PFSK-1 (cell line): Measurements from ENCODE around the gene VPS13D.

Experiments
- FOXP2 ChIP-seq: optimal IDR thresholded peaks from 2 replicates; pipeline ENCODE3; 2011; ENCODE audit warnings: borderline replicate concordance, control low read depth, inconsistent platforms; ENCODE audit not compliant: insufficient read depth; ENCODE audit errors: extremely low read length, extremely low read depth
- POLR2AphosphoS5 ChIP-seq: IDR thresholded peaks from 2 replicates; pipeline ENCODE4 v1.6.1; 2012; ENCODE audit warnings: low read depth, mild to moderate bottlenecking, control low read depth, low read length, moderate library complexity
- REST ChIP-seq, 2 experiments: IDR thresholded peaks; 2 replicates each; pipeline versions ENCODE4 v1.6.1 to v1.8.0; 2011 to 2012; ENCODE audit warnings: low read depth in 2 of 2, low read length in 2 of 2, control low read depth in 1 of 2, inconsistent platforms in 1 of 2, mild to moderate bottlenecking in 1 of 2, moderate library complexity in 1 of 2; ENCODE audit not compliant: insufficient read depth in 1 of 2
- SIN3A ChIP-seq: IDR thresholded peaks from 2 replicates; pipeline ENCODE4 v1.6.1; 2012; ENCODE audit warnings: mild to moderate bottlenecking, low read length, moderate library complexity, borderline replicate concordance; ENCODE audit not compliant: insufficient read depth
- TAF1 ChIP-seq: IDR thresholded peaks from 2 replicates; pipeline ENCODE4 v1.6.1; 2012; ENCODE audit warnings: low read length, control low read depth, borderline replicate concordance; ENCODE audit not compliant: insufficient read depth

The VPS13D gene

DNA sequence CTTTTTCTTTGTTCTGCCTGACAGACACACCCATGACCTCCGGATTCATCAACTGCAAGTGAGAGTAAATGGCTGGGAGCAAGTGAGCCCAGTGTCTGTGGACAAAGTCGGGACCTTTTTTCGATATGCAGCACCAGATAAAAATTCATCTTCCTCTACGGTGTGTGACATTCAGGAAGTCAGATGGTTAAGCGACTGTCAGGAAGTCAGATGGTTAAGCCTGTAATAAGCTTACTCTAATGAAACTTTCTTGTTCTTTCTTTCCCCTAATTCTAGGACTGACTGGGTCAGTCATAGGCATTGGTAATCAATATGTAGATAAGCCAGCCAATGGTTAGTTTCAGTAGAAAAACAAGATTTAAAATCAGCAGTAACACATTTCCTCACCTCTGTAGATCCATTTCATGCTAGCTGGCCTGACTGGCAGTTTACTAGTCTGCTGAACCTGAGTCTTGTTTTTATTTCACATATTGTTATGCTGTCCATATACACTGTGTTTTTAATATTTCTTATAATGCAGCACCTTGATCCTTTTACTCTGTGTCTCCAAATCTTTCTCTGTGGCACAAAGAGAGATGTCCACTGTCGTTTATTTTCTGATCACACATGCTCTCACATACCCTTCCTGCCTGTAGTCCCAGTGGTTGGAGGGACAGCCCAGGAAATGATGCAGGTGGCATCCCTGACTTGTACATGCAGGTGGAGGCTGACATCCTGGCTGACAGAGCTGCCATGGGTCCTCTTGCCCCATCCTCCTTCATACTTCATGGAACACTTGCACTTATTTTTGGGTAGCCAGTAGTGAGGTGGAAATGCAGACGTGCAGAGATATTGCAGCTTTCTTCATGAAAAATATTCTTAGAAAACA, 115.8 kb downstream of the VPS13D start:
- no peak for TF ChIP-seq REST (IDR thresholded peaks at IDR 0.05; ENCODE audit: insufficient read depth in 1 of 2, low read depth in 2 of 2, low read length in 2 of 2)
- no peak for TF ChIP-seq POLR2AphosphoS5
- no peak for TF ChIP-seq SIN3A
- no peak for TF ChIP-seq FOXP2
- TF ChIP-seq TAF1 = no peak

- TF ChIP-seq SIN3A (no peak), REST (IDR thresholded peaks at IDR 0.05; ENCODE audit: insufficient read depth in 1 of 2, low read depth in 2 of 2, low read length in 2 of 2) (no peak), POLR2AphosphoS5 (no peak)
Measured at GRCh38 chr1:12346483-12347151, 116.8 kb downstream of the VPS13D start.

DNA sequence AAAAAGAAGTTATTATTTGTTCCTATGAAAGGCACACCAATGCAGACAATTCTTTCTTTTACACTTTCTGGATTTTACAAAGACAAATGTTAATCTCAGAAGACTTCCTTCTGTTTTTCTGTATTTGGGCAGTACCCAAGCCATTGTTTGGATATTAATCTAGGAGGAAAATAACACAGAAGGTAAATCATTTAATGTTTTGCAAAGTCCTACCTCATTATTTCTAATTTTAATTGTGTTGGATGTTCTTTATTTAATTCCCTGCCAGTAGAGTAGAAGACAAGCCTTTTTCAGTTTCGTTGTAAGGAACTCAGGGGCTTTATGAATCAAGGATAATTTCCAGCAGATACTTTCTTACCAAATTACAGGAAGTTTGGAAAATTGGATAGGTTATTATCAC, 118.3 kb downstream of the VPS13D start:
- TF ChIP-seq POLR2AphosphoS5 (no peak), TAF1 (no peak), SIN3A (no peak), REST (IDR thresholded peaks at IDR 0.05; ENCODE audit: insufficient read depth in 1 of 2, low read depth in 2 of 2, low read length in 2 of 2) (no peak)

- no peak for TF ChIP-seq SIN3A
- no peak for TF ChIP-seq FOXP2
- no peak for TF ChIP-seq TAF1
- TF ChIP-seq POLR2AphosphoS5 = no peak
- no peak for TF ChIP-seq REST (IDR thresholded peaks at IDR 0.05; ENCODE audit: insufficient read depth in 1 of 2, low read depth in 2 of 2, low read length in 2 of 2)
Measured at GRCh38 chr1:12353981-12354380, 124.2 kb downstream of the VPS13D start.
